Heart left ventricle (tissue), 16 donors: ENCODE measurements around the gene TMEM255A. TPM values are rescaled to one million over a fixed set of nuclear protein-coding genes. Genes with fewer than 3 reads are reported as not detected.

Experiments used
- ATAC-seq, 4 donors: fragments of 200-7000 bp; cut with Tn5 transposase; one replicate each; pipeline ENCODE4 v1.9.1; 2020 to 2022; ENCODE audit warnings: moderate library complexity in 4 of 4, mild to moderate bottlenecking in 3 of 4, moderate number of reproducible peaks in 1 of 4
- DNase-seq, 5 donors: peaks; one replicate each; pipeline ENCODE4 v3.0.0-alpha.2; 2020
- H3K27ac ChIP-seq, 12 donors: fragments of 200-600 bp; sonication (generic) in 4 of 12; one replicate each; pipeline versions ENCODE4 v1.5.0 to v1.8.0; 2016 to 2022; ENCODE audit warnings: mild to moderate bottlenecking in 2 of 12
- H3K27me3 ChIP-seq, 9 donors: fragments of 200-600 bp; sonication (generic) in 2 of 9; one replicate each; pipeline versions ENCODE4 v1.5.1 to v1.8.0; 2016 to 2022; ENCODE audit warnings: mild to moderate bottlenecking in 3 of 9
- H3K36me3 ChIP-seq, 9 donors: fragments of 200-600 bp; sonication (generic) in 2 of 9; one replicate each; pipeline versions ENCODE4 v1.5.0 to v1.8.0; 2018 to 2022; ENCODE audit warnings: mild to moderate bottlenecking in 2 of 9
- H3K4me1 ChIP-seq, 12 donors: fragments of 200-600 bp; sonication (generic) in 4 of 12; one replicate each; pipeline versions ENCODE4 v1.5.0 to v1.8.0; 2016 to 2022; ENCODE audit warnings: mild to moderate bottlenecking in 3 of 12
- H3K4me3 ChIP-seq, 12 donors: fragments of 200-600 bp; sonication (generic) in 4 of 12; one replicate each; pipeline versions ENCODE4 v1.5.0 to v1.8.0; 2017 to 2022; ENCODE audit warnings: mild to moderate bottlenecking in 9 of 12, moderate library complexity in 4 of 12
- H3K9me3 ChIP-seq, 12 donors: fragments of 200-600 bp; sonication (generic) in 4 of 12; one replicate each; pipeline versions ENCODE4 v1.5.0 to v1.8.0; 2016 to 2022; ENCODE audit warnings: mild to moderate bottlenecking in 1 of 12
- POLR2A ChIP-seq, 2 donors: fragments of 450-650 bp; IDR thresholded peaks; one replicate each; pipeline ENCODE4 v1.6.1; 2017; ENCODE audit warnings: antibody characterized with exemption in 2 of 2, mild to moderate bottlenecking in 2 of 2, moderate library complexity in 2 of 2
- WGBS, 4 donors: extraction: QIAGEN DNeasy Blood & Tissue Kit in 2 of 4; methylation state at CpG; one replicate each; pipeline versions ENCODE4 v1.1.5 to v1.1.7; 2013 to 2018; 5-methylcytosine and 5-hydroxymethylcytosine counted together
- intact Hi-C, 10 donors: fragments of 100-400 bp; cut with DNase I; formaldehyde crosslinking; loops; one replicate each; pipeline versions ENCODE4 v1.11.1 to v1.14.2; 2022
- polyA plus RNA-seq, 2 donors: library from polyadenylated mRNA; stranded (reverse); fragments of 200-250 nt; gene quantifications; one replicate each; pipeline ENCODE4 v1.2.3, GENCODE V29; 2013
- total RNA-seq, 9 donors: library from RNA; depleted of rRNA in 2 of 9; stranded (reverse); fragments of >200 nt in 2 of 9; fragmentation: NEBNext Ultra II Directional in 3 of 9; extraction: Animal tissue kit (Norgen Biotek cat#: 25700) in 3 of 9; gene quantifications; one replicate each; pipeline versions ENCODE4 v1.1.0 to v1.2.4, GENCODE V29; 2016 to 2023
- TF ChIP-seq, protein P1 (sequence below), 12 donors: fragments of 200-600 bp; sonication (generic) in 4 of 12; IDR thresholded peaks; one replicate each; pipeline versions ENCODE4 v1.5.0 to v1.8.0; 2018 to 2022; ENCODE audit warnings: antibody characterized with exemption in 12 of 12, mild to moderate bottlenecking in 5 of 12
- donor health status: ischemic (EF 13 %, LVEDD 7.1; RV severe dilation, severe dysfunction).
- donor health status: healthy with polysubstance abuse.
- donor health status: DM: no; HTN: yes; CAD: no.
- donor health status: DM: no; HTN: no; CAD: no.
- donor health status: ischemic (EF 25% LVEDD 6.9; RV normal size, moderate dysfunction).
- donor health status: ischemic (EF 25% LVEDD 5.7; RV mildly dilated, moderate dysfunction).
- donor health status: healthy.
- donor health status: DM: yes; HTN: yes; CAD: no.
- donor health status: ischemic (EF 35%, LVEDD 5.7; RV mildly dilated, moderate dysfunction).
- donor health status: nonischemic (EF 11% LVEDD 7.7; RV severe dilation, severe dysfunction).
- donor health status: DM: yes; HTN: yes; CAD: no.
- donor health status: PGD.
- donor health status: ischemic (EF 29% LVEDD 5.4; RV normal size, mild dysfunction).
- donor health status: nonischemic (EF 23%, LVEDD 6.1; RV moderate dilation, normal function).

TMEM255A gene
- total and polyA plus RNA-seq, 11 donors, result 0.04 to 2.4 (median 0.28) TPM

DNA sequence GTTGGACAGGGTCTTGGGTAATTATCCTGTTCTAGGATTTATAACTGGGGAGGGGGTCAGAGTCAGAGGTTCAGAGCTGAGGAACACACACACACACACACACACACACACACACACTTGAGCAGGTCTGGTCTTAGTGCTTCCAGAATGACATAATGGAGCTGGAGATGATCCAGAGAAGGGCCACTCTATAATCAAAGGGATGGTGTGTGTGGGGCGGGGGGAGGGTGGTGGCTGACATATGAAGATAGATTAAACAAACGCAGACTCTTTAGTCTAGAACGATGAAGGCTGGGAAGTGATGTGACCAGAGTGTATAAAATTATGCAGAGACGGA lies 434 bp upstream of the TMEM255A start:
- Histone ChIP-seq H3K4me3 (no peak overlapping the region), H3K4me1 (peaks cover 0 to 22% (median 9%) of the 10 kb centered on the region in 12 donors), H3K36me3 (no peaks in the 10 kb centered on the region), H3K27me3 (peaks cover 0 to 75% (median 8%) of the 10 kb centered on the region in 9 donors), H3K27ac (no peak overlapping the region), H3K9me3 (no peaks in the 10 kb centered on the region)
- WGBS, 4 donors, result 42 to 56% (median 50%) methylated on average over 4 of the region's 4 CpGs
- ATAC-seq, result no peak
- TF ChIP-seq POLR2A (IDR thresholded peaks at IDR 0.05), result no peak
- TF ChIP-seq, protein P1, sequence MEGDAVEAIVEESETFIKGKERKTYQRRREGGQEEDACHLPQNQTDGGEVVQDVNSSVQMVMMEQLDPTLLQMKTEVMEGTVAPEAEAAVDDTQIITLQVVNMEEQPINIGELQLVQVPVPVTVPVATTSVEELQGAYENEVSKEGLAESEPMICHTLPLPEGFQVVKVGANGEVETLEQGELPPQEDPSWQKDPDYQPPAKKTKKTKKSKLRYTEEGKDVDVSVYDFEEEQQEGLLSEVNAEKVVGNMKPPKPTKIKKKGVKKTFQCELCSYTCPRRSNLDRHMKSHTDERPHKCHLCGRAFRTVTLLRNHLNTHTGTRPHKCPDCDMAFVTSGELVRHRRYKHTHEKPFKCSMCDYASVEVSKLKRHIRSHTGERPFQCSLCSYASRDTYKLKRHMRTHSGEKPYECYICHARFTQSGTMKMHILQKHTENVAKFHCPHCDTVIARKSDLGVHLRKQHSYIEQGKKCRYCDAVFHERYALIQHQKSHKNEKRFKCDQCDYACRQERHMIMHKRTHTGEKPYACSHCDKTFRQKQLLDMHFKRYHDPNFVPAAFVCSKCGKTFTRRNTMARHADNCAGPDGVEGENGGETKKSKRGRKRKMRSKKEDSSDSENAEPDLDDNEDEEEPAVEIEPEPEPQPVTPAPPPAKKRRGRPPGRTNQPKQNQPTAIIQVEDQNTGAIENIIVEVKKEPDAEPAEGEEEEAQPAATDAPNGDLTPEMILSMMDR (IDR thresholded peaks at IDR 0.05), result no peak
- no peak for DNase-seq
- intact Hi-C loops, result loop anchor here in 3 of 10 donors (5.0 to 10.0 kb wide), 3 partner anchors 143 to 163 kb away; no protein-coding TSS in a partner anchor

DNA sequence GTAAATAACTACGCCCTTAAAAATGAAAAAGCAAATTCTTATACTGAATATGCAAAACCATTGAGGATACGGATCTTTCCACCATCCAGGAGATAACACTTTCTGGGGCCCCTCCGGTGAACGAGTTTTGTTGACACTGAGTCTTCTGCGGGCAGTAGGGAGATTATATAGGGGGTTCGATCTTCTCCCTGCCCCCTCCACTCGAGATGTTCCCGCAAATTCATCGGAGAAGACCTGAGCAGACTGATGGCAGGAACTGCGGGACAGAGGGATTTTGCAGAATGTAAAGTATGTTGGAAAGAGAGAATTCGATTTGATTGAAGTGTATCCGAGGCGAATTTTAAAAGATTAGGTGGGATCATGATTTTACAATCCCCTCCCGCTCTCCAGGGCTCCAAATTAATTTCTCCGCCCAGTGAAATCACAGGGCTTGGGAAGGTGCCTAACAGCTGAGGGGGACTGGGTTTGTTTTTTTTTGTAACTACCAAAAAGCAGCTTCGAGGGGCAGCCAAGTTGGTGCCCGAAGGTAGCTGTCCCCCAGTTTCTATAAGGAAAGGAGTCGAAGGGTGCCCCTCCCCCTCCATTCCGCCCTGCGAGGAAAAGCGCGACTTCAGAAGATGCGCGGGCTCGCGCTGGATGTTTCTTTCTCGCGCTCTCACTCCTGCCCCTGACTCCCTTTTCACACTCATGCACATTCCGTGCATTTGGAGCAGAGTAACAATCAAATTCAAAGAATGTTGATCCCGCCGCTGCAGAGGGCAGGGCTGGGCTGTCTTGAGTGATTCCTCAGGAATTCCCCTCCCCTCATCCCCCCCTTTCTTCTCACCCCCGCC lies 1.2 kb downstream of the TMEM255A start:
- H3K27me3 ChIP-seq, result peaks cover 0 to 73% (median 8%) of the 10 kb centered on the region in 9 donors
- no peaks in the 10 kb centered on the region for H3K36me3 ChIP-seq
- peak in 1 of 5 donors; percentile 18 for DNase-seq
- peak overlapping the region in 11 of 12 donors; percentile 10 to 49 (median 40) for H3K4me3 ChIP-seq
- no peak overlapping the region for H3K27ac ChIP-seq
- TF ChIP-seq, protein P1 (IDR thresholded peaks at IDR 0.05), result no peak
- TF ChIP-seq POLR2A (IDR thresholded peaks at IDR 0.05), result no peak
- H3K9me3 ChIP-seq, result no peaks in the 10 kb centered on the region
- peaks cover 0 to 22% (median 9%) of the 10 kb centered on the region in 12 donors for H3K4me1 ChIP-seq
- intact Hi-C loops, result loop anchor here in 6 of 10 donors (5.0 to 10.0 kb wide), 6 partner anchors 55 to 165 kb away; partner anchors contain the start of gene ZBTB33 (in 3 of the 6)
- 1 to 38% (median 19%) methylated on average over 31 to 32 of the region's 32 CpGs for WGBS, 4 donors
- ATAC-seq, result no peak

DNA sequence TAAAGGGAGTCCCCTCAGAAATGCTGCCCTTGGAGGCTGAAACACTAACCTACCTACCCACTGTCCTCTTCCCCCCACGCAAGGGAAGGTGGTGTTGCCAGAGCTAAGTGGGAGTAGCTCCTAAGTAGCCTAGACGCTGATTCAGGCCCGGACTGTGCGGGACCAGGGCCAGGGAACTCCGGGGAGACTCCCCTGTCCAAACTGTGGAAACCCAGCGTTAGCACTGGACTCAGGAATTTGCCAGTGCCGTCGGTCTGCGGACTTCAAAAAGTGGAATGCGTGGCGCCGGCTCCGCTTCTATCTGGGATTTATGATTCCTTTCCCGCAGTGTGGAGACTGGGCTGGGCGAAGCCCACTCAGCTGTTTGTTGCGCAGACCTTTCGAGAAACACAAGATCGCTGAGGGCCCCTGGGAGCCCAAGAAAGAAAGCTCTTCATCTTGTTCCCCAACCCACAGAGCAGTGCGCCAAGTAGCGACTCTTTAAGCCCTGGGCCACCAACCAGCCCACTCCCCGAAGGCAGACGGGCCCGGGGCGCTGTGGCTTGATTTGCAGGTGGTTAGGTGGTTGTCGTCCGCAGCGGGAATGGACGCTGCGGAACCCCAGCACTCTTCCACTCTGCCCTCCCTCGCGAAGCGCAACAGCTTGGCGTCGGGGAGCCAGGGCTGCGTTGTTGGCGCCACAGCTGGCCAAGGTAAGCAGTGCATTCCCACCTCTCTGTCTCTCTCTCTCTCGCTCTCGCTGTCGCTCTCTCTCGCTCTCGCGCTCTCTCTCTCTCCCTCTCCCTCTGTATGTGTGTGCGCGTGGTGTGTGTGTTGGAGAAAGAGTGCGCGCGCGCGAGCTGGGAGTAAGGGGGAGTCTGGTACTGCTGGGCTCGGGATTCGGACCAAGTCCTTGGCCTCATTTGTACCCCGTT lies 2.0 kb downstream of the TMEM255A start:
- DNase-seq, result peak; percentile 43 to 70 (median 44)

More for the DNA sequence above, 2.0 kb downstream of the TMEM255A start:
- no peak for TF ChIP-seq POLR2A (IDR thresholded peaks at IDR 0.05)
- TF ChIP-seq, protein P1 (IDR thresholded peaks at IDR 0.05), result peak in 7 of 12 donors; percentile 6 to 39 (median 35)
- H3K27me3 ChIP-seq, result peaks cover 0 to 71% (median 8%) of the 10 kb centered on the region in 9 donors
- peak overlapping the region; percentile 3 to 49 (median 39) for H3K4me3 ChIP-seq
- no peaks in the 10 kb centered on the region for H3K36me3 ChIP-seq
- H3K9me3 ChIP-seq, result no peaks in the 10 kb centered on the region
- no peak overlapping the region for H3K27ac ChIP-seq
- WGBS, 4 donors, result 1 to 45% (median 20%) methylated on average over 45 to 52 of the region's 52 CpGs
- H3K4me1 ChIP-seq, result peaks cover 0 to 22% (median 9%) of the 10 kb centered on the region in 12 donors
- intact Hi-C loops, result loop anchor here in 4 of 10 donors (5.0 to 10.0 kb wide), 3 partner anchors 54 to 64 kb away; partner anchors contain the start of gene ZBTB33 (in 3 of the 4)
- ATAC-seq, result peak; percentile 61 to 85 (median 78)
